Measurements from ENCODE around the gene DYRK3.
"Not testable (repeated sequence)": the region's sequence is repeated elsewhere in the genome, so short reads cannot be mapped to it uniquely, and the experiment has no call there.

Gene DYRK3

DNA sequence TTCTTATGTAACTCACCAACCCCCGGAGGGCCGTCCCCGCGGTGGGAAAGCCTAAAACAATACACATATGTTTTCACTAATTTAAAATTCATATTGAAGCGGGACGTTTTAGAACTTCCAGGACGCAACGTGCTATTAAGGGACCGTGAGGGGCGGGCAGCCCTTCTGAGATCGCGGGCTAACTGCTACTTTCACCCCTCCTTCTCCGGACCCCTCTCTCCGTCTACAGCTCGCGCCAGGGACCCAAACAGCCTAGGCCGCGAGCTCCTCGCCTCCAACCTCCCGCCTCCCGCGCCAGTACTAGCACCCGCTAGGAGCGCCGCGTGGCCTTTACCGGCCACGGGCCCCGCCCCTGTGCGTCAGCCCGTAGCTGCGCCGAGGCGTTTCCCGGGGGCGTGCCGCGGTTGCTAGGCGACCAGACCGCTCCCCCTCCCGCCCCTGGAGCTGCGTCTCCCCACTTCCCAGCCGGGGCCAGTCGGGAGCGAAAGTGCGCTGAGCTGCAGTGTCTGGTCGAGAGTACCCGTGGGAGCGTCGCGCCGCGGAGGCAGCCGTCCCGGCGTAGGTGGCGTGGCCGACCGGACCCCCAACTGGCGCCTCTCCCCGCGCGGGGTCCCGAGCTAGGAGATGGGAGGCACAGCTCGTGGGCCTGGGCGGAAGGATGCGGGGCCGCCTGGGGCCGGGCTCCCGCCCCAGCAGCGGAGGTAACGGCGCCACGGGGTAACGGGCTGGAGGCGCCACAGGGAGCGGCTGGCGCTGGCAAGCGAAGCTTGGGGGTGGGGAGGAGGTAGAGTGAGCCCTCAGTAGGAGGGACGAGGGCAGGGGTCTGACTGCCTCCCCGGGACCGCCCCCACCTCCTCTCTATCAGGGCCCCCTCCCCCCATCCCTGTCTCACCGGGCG, at the start of gene DYRK3:
Gene DYRK3, plus strand, starts transcription at position 457 of the 898 bp plus-strand sequence. Its CDS starts 168 bp downstream, at position 625.
- no peak for FAIRE-seq

DNA sequence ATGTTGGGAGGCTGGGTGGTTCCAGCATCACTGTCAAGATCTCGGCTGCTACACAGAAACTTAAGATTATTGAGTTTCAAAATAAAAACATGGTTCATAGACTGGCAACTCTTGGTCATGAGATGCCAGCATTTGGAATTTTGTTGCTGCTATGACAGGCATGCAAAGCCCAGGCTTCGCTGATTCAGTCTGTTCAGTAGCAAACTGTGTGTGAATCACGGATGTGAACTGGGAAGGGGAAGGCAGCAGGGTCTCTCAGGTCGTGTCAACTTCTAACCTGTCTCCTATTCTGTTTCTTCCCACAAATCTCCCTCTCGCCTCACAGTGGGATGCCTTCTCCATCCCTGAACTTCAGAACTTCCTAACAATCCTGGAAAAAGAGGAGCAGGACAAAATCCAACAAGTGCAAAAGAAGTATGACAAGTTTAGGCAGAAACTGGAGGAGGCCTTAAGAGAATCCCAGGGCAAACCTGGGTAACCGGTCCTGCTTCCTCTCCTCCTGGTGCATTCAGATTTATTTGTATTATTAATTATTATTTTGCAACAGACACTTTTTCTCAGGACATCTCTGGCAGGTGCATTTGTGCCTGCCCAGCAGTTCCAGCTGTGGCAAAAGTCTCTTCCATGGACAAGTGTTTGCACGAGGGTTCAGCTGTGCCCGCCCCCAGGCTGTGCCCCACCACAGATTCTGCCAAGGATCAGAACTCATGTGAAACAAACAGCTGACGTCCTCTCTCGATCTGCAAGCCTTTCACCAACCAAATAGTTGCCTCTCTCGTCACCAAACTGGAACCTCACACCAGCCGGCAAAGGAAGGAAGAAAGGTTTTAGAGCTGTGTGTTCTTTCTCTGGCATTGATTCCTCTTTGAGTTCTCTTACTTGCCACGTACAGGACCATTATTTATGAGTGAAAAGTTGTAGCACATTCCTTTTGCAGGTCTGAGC, 48.6 kb upstream of the DYRK3 start:
- no peak for FAIRE-seq

DNA sequence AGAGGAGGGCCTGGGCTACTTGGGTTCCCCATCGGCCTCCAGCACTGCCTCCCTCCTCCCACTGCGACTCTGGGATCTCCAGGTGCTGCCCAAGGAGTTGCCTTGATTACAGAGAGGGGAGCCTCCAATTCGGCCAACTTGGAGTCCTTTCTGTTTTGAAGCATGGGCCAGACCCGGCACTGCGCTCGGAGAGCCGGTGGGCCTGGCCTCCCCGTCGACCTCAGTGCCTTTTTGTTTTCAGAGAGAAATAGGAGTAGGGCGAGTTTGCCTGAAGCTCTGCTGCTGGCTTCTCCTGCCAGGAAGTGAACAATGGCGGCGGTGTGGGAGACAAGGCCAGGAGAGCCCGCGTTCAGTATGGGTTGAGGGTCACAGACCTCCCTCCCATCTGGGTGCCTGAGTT, 47.4 kb upstream of the DYRK3 start:
- FAIRE-seq: no peak

GRCh38 chr1:206588492-206588891, 46.8 kb upstream of the DYRK3 start:
- no peak for FAIRE-seq

DNA sequence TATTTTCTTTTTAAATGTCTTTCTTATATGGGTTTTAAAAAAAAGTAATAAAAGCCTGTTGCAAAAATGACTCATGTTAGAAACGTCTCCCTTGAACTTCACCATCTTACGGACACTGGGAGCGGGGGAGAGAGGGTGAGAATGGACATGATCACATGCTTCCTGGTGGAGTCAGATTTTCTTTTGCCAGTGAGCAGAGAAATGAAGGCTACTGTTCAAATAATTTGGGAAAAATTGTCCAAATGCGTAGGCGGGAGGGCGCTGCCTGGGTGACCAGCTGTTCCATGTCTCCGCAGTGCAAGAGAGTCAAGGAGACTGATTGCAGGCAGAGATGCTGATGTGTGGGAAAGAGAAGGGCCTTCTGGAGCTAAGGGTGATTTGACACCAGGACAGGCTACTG, 46.1 kb upstream of the DYRK3 start:
- FAIRE-seq: no peak

GRCh38 chr1:206590025-206590758, 45.1 kb upstream of the DYRK3 start:
- no peak for FAIRE-seq

DNA sequence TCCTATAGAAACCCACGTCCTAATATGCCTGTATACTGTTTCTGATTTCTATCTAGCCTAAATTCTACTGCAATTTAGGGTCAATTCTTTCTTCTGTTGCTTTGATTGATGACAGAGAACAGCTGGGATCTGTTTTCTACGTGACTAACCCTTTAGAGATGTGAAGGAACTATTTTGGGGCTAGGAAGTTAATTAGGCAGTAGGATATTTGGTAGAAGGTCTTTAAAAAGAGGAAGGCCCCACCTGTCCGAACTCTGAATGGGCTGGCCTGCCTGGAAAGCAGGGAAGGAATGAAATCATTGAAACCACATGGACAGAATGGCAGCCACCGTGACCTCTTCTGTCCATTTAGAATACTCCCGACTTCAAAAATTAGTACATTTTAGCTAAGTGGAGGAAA, 44.1 kb upstream of the DYRK3 start:
- FAIRE-seq: no peak

DNA sequence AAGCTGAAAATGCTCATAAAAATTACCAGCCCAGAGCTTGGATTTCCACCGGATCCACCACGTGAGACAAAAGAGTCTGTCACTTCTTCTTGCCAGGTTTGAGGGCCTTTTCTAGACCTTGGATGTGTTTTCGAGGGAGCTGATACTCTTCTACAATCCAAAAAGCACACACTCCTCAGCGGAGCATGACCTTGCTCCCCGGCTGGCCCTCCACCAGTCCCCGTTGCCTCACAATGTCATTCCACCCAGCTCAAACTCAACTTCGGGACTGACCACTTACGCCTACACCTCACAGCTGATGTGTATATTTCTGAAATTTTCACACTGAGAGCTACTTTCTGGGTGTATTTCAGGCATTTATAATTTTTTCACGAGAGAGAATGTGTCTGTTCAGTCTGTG, 43.6 kb upstream of the DYRK3 start:
- no peak for FAIRE-seq

GRCh38 chr1:206593351-206593925, 41.9 kb upstream of the DYRK3 start:
- FAIRE-seq: no peak

DNA sequence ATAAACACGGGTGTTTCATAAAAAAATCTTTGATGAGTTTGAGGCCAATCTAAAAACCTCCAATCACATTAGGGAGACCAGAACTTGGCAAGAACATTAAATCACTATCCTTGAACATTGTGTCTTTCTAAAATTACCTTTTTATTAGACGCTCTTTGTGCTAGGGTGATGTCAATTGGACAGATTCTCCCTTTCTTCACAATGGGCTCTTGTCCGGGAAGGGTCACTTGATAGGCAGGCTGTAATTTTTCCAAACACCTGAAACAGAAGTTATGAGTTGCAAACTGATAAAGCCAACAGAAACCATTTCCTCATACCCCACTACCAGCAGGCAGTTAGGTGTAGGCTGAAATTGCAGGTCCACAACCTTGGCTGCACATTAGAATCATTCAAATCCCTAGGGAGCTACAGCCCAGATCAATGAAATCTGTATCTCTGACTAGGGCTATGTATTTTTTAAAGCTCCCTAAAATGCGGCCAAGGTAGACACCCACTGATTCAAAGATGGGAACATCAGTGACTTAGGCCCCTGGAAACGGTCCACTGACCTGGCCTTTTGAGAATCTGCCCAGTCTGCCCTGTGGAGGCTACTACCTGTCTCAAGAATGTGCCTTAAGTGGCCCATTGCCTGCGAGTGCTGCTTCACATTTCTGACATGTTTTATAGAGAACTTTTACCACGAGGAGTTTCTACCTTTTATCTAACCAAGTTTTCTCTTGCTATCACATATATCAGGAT, 39.6 kb upstream of the DYRK3 start:
- FAIRE-seq: no peak

GRCh38 chr1:206596319-206596666, 39.0 kb upstream of the DYRK3 start:
- no peak for FAIRE-seq

- FAIRE-seq: no peak
Observed at GRCh38 chr1:206600527-206600926, 34.8 kb upstream of the DYRK3 start.

DNA sequence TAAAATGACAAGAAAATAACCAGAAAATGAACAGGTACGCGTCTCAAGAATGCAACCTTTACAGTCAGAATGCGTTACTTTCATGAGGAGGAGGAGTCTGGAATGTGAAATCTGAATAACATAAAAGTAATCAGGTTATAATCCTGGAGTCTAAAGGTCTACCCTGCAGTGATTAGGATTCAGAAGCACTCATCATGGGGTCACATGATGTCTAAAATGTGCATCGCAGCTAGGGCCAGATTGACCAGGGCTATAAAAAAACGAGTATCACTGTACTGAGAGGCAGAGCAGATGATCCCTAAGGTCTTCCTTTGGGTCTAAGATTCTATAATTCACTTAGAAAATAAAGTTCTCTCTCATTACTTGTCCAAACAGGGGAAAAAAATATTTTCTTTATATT, 30.5 kb upstream of the DYRK3 start:
- FAIRE-seq: no peak

DNA sequence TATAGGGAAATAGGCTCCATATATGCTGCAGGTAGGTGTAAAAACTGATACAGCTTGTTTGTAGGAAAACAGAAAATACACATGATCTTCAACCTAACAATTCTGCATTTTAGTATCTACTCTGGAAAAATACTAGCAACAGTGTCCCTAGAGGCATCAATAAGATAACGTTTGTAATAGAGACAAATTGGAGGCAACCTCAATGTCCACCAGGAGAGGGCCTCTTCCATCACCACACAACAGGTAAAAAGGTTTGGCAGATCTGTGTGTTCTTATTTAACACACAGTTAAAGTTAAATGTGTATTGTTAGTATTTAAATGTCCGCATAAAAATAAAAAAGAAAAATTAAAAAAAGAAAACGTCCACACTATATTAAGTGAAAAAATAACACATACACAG, 28.5 kb upstream of the DYRK3 start:
- peak; percentile 90 for FAIRE-seq

DNA sequence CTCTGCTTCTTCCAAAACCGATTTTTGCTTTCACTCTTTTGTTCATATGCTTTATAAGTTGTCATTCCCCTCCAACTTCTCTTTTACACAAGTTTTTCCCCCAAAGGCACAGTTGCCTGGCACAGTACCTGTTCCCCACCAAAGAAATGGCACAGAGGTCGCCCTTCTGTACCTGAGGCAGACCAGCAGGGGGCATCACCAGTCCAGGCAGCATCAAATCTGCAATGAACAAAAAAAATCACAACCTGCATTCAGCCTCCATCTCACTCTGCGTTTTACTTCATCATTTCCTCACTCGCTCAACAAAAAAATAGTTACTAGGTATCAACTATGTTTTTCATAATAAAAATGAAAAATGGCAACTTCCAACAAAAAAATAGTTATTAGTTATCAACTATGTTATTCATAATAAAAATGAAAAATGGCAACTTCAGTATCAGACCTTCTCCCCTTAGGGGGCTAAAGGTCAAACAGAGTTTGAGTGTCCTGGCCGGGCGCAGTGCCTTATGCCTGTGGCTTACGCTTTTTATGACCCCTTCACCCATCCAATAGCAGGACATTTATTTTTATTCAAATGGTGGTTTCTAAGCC, 27.1 kb upstream of the DYRK3 start:
- no peak for FAIRE-seq

DNA sequence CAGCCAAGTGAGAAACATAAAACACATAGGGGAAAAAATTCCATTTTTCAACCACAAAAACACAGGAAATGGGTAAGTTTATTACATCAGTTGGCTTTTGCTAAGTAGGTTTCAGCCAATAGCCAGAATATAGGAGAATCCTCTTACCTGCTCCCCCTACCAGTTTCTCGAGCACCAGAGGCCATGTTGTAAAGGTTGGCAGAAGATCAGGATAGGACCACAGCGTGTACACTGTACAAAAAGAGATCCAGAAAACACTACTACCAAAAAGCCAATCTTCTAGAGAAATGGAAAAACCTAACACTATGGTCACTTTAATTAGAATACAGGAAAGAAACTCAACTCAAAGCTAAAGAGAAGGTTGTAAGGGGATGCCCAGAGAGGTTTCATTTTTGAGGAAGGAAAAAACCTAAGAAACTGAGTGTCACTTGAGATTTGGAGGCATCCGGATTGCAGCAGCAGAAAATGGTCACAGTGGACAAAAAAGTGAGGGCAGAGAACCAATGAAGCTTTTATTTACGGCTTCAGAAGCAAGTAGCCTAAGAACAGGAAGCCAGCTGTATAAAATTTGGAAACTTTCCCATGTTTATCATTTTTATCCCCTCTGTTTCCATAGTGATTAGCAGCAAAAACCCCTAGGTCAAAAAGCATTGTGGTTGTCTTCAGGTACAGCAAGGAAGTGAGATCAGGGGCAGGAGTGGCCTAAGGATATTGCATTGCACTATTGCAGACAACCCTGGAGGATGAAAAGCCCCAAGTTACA, 25.9 kb upstream of the DYRK3 start:
- no peak for FAIRE-seq

GRCh38 chr1:206612129-206612876, 23.0 kb upstream of the DYRK3 start, which contains the start of gene EIF2D:
EIF2D (minus strand) TSS chr1:206612465; CDS start chr1:206612342, 123 bp downstream.
- FAIRE-seq: no peak

GRCh38 chr1:206626396-206626795, 8.9 kb upstream of the DYRK3 start:
- FAIRE-seq: not testable (repeated sequence)

DNA sequence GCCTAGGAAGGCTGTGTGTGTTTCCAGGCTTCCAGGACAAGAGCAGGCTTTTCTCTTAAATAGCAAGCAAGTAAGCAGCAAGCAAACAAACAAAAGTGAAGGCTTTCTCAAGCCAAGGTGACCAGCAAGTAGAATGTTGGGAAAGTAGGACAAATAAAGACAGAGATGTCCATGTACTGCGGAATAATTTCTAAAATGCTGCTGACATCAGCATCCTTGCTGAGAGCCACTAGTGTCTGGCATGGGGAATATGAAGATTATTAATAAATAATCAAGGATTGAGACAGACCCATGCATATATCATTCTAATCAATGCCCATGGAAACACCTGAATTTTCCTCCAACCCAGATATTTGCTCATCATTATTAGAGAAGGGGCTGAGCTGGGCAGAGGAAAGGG, 6.4 kb upstream of the DYRK3 start:
- no peak for FAIRE-seq

- FAIRE-seq: no peak
Observed at GRCh38 chr1:206631085-206631509, 4.2 kb upstream of the DYRK3 start.

All from A204.1 (cell line).